ENCODE data around the gene SYT15. TPM values are rescaled to one million over a fixed set of nuclear protein-coding genes. Genes with fewer than 3 reads are reported as not detected.
"Not testable (repeated sequence)": the region's sequence is repeated elsewhere in the genome, so short reads cannot be mapped to it uniquely, and the experiment has no call there.

The SYT15 gene
- total RNA-seq, 1 experiment from 2014 or later = 0.59 TPM

- not testable (repeated sequence) for H2BK12ac ChIP-seq (ENCODE audit: insufficient read length, low read depth, low read length); H3K4me2 ChIP-seq (ENCODE audit: insufficient read depth, insufficient read length, low read length); H3K27ac Mint-ChIP-seq; H3K4ac ChIP-seq (ENCODE audit: low read depth, low read length); H3K56ac ChIP-seq (ENCODE audit: insufficient read length, low read depth, low read length); H4K5ac ChIP-seq (ENCODE audit: insufficient read length, low read depth, low read length); H3K4me1 Mint-ChIP-seq; H2AK5ac ChIP-seq (ENCODE audit: insufficient read length, low read length); H2BK120ac ChIP-seq (ENCODE audit: low read depth, low read length, poor library complexity, severe bottlenecking); H3K4me1 ChIP-seq (ENCODE audit: insufficient read depth, low read length); H2BK15ac ChIP-seq (ENCODE audit: low read depth, low read length); H4K91ac ChIP-seq (ENCODE audit: insufficient read length, low read depth, low read length); H3T11ph ChIP-seq (ENCODE audit: low read length); H3K9me3 Mint-ChIP-seq; H3K9me3 ChIP-seq (ENCODE audit: control insufficient read depth, low read depth, low read length); H3K79me1 ChIP-seq (ENCODE audit: insufficient read depth, low read depth, low read length, poor library complexity, severe bottlenecking); H3K23me2 ChIP-seq (ENCODE audit: insufficient read length, low read depth, low read length, poor library complexity, severe bottlenecking); H2AFZ ChIP-seq (ENCODE audit: low read length); H3K14ac ChIP-seq (ENCODE audit: insufficient read depth, low read length); H2BK20ac ChIP-seq (ENCODE audit: low read depth, low read length, poor library complexity, severe bottlenecking); H3K36me3 Mint-ChIP-seq (ENCODE audit: insufficient read depth in 1 of 3, low read depth in 3 of 3); H3K18ac ChIP-seq (ENCODE audit: insufficient read length, low read depth, low read length); H4K20me1 ChIP-seq (ENCODE audit: control insufficient read depth, insufficient read depth, insufficient read length); H3K4me3 Mint-ChIP-seq; H2BK5ac ChIP-seq (ENCODE audit: insufficient read length, low read length); H3K9ac ChIP-seq (ENCODE audit: extremely low read depth, insufficient read length, low read length); H3K23ac ChIP-seq (ENCODE audit: insufficient read length, low read depth, low read length); H3K79me2 ChIP-seq (ENCODE audit: insufficient read depth, low read length); H3K27me3 ChIP-seq (ENCODE audit: insufficient read depth, low read length); H3K27me3 Mint-ChIP-seq (ENCODE audit: low read depth); H4K8ac ChIP-seq (replicated peaks; ENCODE audit: insufficient read length, low read depth, low read length); H3K27ac ChIP-seq (ENCODE audit: insufficient read length, low read depth, low read length)
- WGBS (ENCODE audit: extremely low coverage, insufficient read length, low lambda C conversion rate) = no CpG with 5 or more reads among the region's 50 CpGs
- peak; percentile 24 for DNase-seq
Observed at GRCh38 chr10:46577624-46578473, 1.1 kb upstream of the SYT15 start.

- not testable (repeated sequence) for H3K23ac ChIP-seq (ENCODE audit: insufficient read length, low read depth, low read length); H4K91ac ChIP-seq (ENCODE audit: insufficient read length, low read depth, low read length); H2BK20ac ChIP-seq (ENCODE audit: low read depth, low read length, poor library complexity, severe bottlenecking); H3K27me3 Mint-ChIP-seq (ENCODE audit: low read depth); H3K4me2 ChIP-seq (ENCODE audit: insufficient read depth, insufficient read length, low read length); H2BK12ac ChIP-seq (ENCODE audit: insufficient read length, low read depth, low read length); H3K36me3 Mint-ChIP-seq (ENCODE audit: insufficient read depth in 1 of 3, low read depth in 3 of 3); H2BK120ac ChIP-seq (ENCODE audit: low read depth, low read length, poor library complexity, severe bottlenecking); H4K8ac ChIP-seq (replicated peaks; ENCODE audit: insufficient read length, low read depth, low read length); H3K4ac ChIP-seq (ENCODE audit: low read depth, low read length); H3K4me3 Mint-ChIP-seq; H3K27ac Mint-ChIP-seq; H3K9me3 Mint-ChIP-seq; H2BK15ac ChIP-seq (ENCODE audit: low read depth, low read length); H2AFZ ChIP-seq (ENCODE audit: low read length); H3K56ac ChIP-seq (ENCODE audit: insufficient read length, low read depth, low read length); H4K5ac ChIP-seq (ENCODE audit: insufficient read length, low read depth, low read length); H4K20me1 ChIP-seq (ENCODE audit: control insufficient read depth, insufficient read depth, insufficient read length); H3K9ac ChIP-seq (ENCODE audit: extremely low read depth, insufficient read length, low read length); H3T11ph ChIP-seq (ENCODE audit: low read length); DNase-seq; H3K23me2 ChIP-seq (ENCODE audit: insufficient read length, low read depth, low read length, poor library complexity, severe bottlenecking); H3K79me1 ChIP-seq (ENCODE audit: insufficient read depth, low read depth, low read length, poor library complexity, severe bottlenecking); H3K27ac ChIP-seq (ENCODE audit: insufficient read length, low read depth, low read length); H2AK5ac ChIP-seq (ENCODE audit: insufficient read length, low read length); H3K27me3 ChIP-seq (ENCODE audit: insufficient read depth, low read length); H3K9me3 ChIP-seq (ENCODE audit: control insufficient read depth, low read depth, low read length); H3K4me1 Mint-ChIP-seq; H3K14ac ChIP-seq (ENCODE audit: insufficient read depth, low read length); H3K4me1 ChIP-seq (ENCODE audit: insufficient read depth, low read length); H2BK5ac ChIP-seq (ENCODE audit: insufficient read length, low read length); H3K79me2 ChIP-seq (ENCODE audit: insufficient read depth, low read length); H3K18ac ChIP-seq (ENCODE audit: insufficient read length, low read depth, low read length)
- WGBS (ENCODE audit: extremely low coverage, insufficient read length, low lambda C conversion rate) = no CpG with 5 or more reads among the region's 21 CpGs
Observed at GRCh38 chr10:46579378-46579777, 450 bp downstream of the SYT15 start.
